Measurements from ENCODE around the gene TMEM89. TPM values are rescaled to one million over a fixed set of nuclear protein-coding genes. Genes with fewer than 3 reads are reported as not detected.

The TMEM89 gene
- polyA plus RNA-seq, 1 donor: 0.09 TPM

- H3K27me3 ChIP-seq (ENCODE audit: control insufficient read depth, insufficient read depth, low read length): no peaks in the 10 kb centered on the region
- no peaks in the 10 kb centered on the region for H3K36me3 ChIP-seq (ENCODE audit: control insufficient read depth, insufficient read depth, low read length)
- peak overlapping the region; percentile 75 for H3K27ac ChIP-seq (ENCODE audit: low read length)
- peaks cover 19% of the 10 kb centered on the region for H3K4me1 ChIP-seq (ENCODE audit: control insufficient read depth, insufficient read depth, low read length)
- no peak for DNase-seq
- H3K9me3 ChIP-seq (ENCODE audit: control insufficient read depth, low read depth, low read length): peaks cover 18% of the 10 kb centered on the region
- WGBS (ENCODE audit: insufficient coverage, low lambda C conversion rate): 100% methylated on average over 2 of the region's 4 CpGs
- no peak overlapping the region for H3K4me3 ChIP-seq (ENCODE audit: low read length)
Observed at GRCh38 chr3:48617559-48617958, 4.0 kb downstream of the TMEM89 start.

GRCh38 chr3:48614044-48614443, 7.5 kb downstream of the TMEM89 start:
- peaks cover 18% of the 10 kb centered on the region for H3K9me3 ChIP-seq (ENCODE audit: control insufficient read depth, low read depth, low read length)
- no peak for DNase-seq
- H3K36me3 ChIP-seq (ENCODE audit: control insufficient read depth, insufficient read depth, low read length): no peaks in the 10 kb centered on the region
- WGBS (ENCODE audit: insufficient coverage, low lambda C conversion rate): no CpG with 5 or more reads among the region's 3 CpGs
- H3K4me3 ChIP-seq (ENCODE audit: low read length): no peak overlapping the region
- peaks cover 6% of the 10 kb centered on the region for H3K4me1 ChIP-seq (ENCODE audit: control insufficient read depth, insufficient read depth, low read length)
- no peak overlapping the region for H3K27ac ChIP-seq (ENCODE audit: low read length)
- no peaks in the 10 kb centered on the region for H3K27me3 ChIP-seq (ENCODE audit: control insufficient read depth, insufficient read depth, low read length)

- Histone ChIP-seq H3K36me3 (ENCODE audit: control insufficient read depth, insufficient read depth, low read length) (peaks cover 6% of the 10 kb centered on the region), H3K27ac (ENCODE audit: low read length) (no peak overlapping the region), H3K9me3 (ENCODE audit: control insufficient read depth, low read depth, low read length) (peaks cover 9% of the 10 kb centered on the region), H3K4me1 (ENCODE audit: control insufficient read depth, insufficient read depth, low read length) (no peaks in the 10 kb centered on the region), H3K4me3 (ENCODE audit: low read length) (no peak overlapping the region), H3K27me3 (ENCODE audit: control insufficient read depth, insufficient read depth, low read length) (no peaks in the 10 kb centered on the region)
- 33% methylated on average over 1 of the region's 1 CpG for WGBS (ENCODE audit: insufficient coverage, low lambda C conversion rate)
- no peak for DNase-seq
Observed at GRCh38 chr3:48612309-48612708, 9.3 kb downstream of the TMEM89 start.

GRCh38 chr3:48609088-48610005, 12.2 kb downstream of the TMEM89 start, which contains the start of gene UQCRC1:
TSS of gene UQCRC1 (minus strand) at chr3:48609646. CDS start at chr3:48609620, 26 bp downstream.
- H3K9me3 ChIP-seq (ENCODE audit: control insufficient read depth, low read depth, low read length): no peaks in the 10 kb centered on the region
- peak within 1 kb of the TSS; percentile 91 for H3K4me3 ChIP-seq (ENCODE audit: low read length)
- DNase-seq: peak; percentile 94 to 95
- no peaks in the 10 kb centered on the region for H3K4me1 ChIP-seq (ENCODE audit: control insufficient read depth, insufficient read depth, low read length)
- peak within 1 kb of the TSS; percentile 59 for H3K27ac ChIP-seq (ENCODE audit: low read length)
- peaks cover 27% of the 10 kb centered on the region for H3K36me3 ChIP-seq (ENCODE audit: control insufficient read depth, insufficient read depth, low read length)
- H3K27me3 ChIP-seq (ENCODE audit: control insufficient read depth, insufficient read depth, low read length): no peaks in the 10 kb centered on the region
- WGBS (ENCODE audit: insufficient coverage, low lambda C conversion rate): no CpG with 5 or more reads among the region's 86 CpGs

DNA sequence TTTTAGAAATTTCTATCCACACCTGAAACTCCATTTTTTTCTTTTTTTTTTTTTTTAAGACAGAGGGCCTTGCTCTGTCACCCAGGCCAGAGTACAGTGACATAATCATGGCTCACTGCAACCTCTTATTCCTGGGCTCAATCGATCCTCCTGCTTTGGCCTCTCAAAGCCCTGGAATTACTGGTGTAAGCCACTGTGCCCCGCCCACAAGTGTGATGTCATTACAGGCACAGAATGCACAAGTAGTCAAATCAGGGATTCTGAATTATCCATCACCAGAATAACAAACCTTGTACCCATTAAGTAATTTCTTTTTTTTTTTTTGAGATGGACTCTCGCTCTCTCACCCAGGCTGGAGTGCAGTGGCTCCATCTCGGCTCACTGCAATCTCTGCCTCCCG, 14.1 kb downstream of the TMEM89 start:
- no peak overlapping the region for H3K4me3 ChIP-seq (ENCODE audit: low read length)
- H3K4me1 ChIP-seq (ENCODE audit: control insufficient read depth, insufficient read depth, low read length): no peaks in the 10 kb centered on the region
- WGBS (ENCODE audit: insufficient coverage, low lambda C conversion rate): no CpG with 5 or more reads among the region's 5 CpGs
- DNase-seq: no peak
- peaks cover 44% of the 10 kb centered on the region for H3K36me3 ChIP-seq (ENCODE audit: control insufficient read depth, insufficient read depth, low read length)
- H3K27ac ChIP-seq (ENCODE audit: low read length): no peak overlapping the region
- no peaks in the 10 kb centered on the region for H3K9me3 ChIP-seq (ENCODE audit: control insufficient read depth, low read depth, low read length)
- no peaks in the 10 kb centered on the region for H3K27me3 ChIP-seq (ENCODE audit: control insufficient read depth, insufficient read depth, low read length)

- no peaks in the 10 kb centered on the region for H3K27me3 ChIP-seq (ENCODE audit: control insufficient read depth, insufficient read depth, low read length)
- H3K27ac ChIP-seq (ENCODE audit: low read length): no peak overlapping the region
- H3K4me1 ChIP-seq (ENCODE audit: control insufficient read depth, insufficient read depth, low read length): no peaks in the 10 kb centered on the region
- no peaks in the 10 kb centered on the region for H3K9me3 ChIP-seq (ENCODE audit: control insufficient read depth, low read depth, low read length)
- no CpG with 5 or more reads among the region's 2 CpGs for WGBS (ENCODE audit: insufficient coverage, low lambda C conversion rate)
- peaks cover 81% of the 10 kb centered on the region for H3K36me3 ChIP-seq (ENCODE audit: control insufficient read depth, insufficient read depth, low read length)
- DNase-seq: no peak
- H3K4me3 ChIP-seq (ENCODE audit: low read length): no peak overlapping the region
Observed at GRCh38 chr3:48601622-48601994, 20.0 kb downstream of the TMEM89 start.

GRCh38 chr3:48600711-48601621, 20.6 kb downstream of the TMEM89 start:
- Histone ChIP-seq H3K27ac (ENCODE audit: low read length) (no peak overlapping the region), H3K4me3 (ENCODE audit: low read length) (no peak overlapping the region), H3K36me3 (ENCODE audit: control insufficient read depth, insufficient read depth, low read length) (peaks cover 78% of the 10 kb centered on the region), H3K27me3 (ENCODE audit: control insufficient read depth, insufficient read depth, low read length) (no peaks in the 10 kb centered on the region), H3K4me1 (ENCODE audit: control insufficient read depth, insufficient read depth, low read length) (peaks cover under 1% of the 10 kb centered on the region), H3K9me3 (ENCODE audit: control insufficient read depth, low read depth, low read length) (no peaks in the 10 kb centered on the region)
- WGBS (ENCODE audit: insufficient coverage, low lambda C conversion rate): no CpG with 5 or more reads among the region's 19 CpGs
- no peak for DNase-seq

GRCh38 chr3:48599509-48600285, 21.9 kb downstream of the TMEM89 start:
- peaks cover 65% of the 10 kb centered on the region for H3K36me3 ChIP-seq (ENCODE audit: control insufficient read depth, insufficient read depth, low read length)
- no CpG with 5 or more reads among the region's 12 CpGs for WGBS (ENCODE audit: insufficient coverage, low lambda C conversion rate)
- H3K27ac ChIP-seq (ENCODE audit: low read length): no peak overlapping the region
- H3K9me3 ChIP-seq (ENCODE audit: control insufficient read depth, low read depth, low read length): no peaks in the 10 kb centered on the region
- H3K27me3 ChIP-seq (ENCODE audit: control insufficient read depth, insufficient read depth, low read length): peaks cover 4% of the 10 kb centered on the region
- no peak overlapping the region for H3K4me3 ChIP-seq (ENCODE audit: low read length)
- H3K4me1 ChIP-seq (ENCODE audit: control insufficient read depth, insufficient read depth, low read length): peaks cover 13% of the 10 kb centered on the region
- no peak for DNase-seq

GRCh38 chr3:48599077-48599501, 22.5 kb downstream of the TMEM89 start:
- Histone ChIP-seq H3K4me3 (ENCODE audit: low read length) (no peak overlapping the region), H3K27ac (ENCODE audit: low read length) (no peak overlapping the region), H3K9me3 (ENCODE audit: control insufficient read depth, low read depth, low read length) (no peaks in the 10 kb centered on the region), H3K36me3 (ENCODE audit: control insufficient read depth, insufficient read depth, low read length) (peaks cover 59% of the 10 kb centered on the region), H3K4me1 (ENCODE audit: control insufficient read depth, insufficient read depth, low read length) (peaks cover 19% of the 10 kb centered on the region), H3K27me3 (ENCODE audit: control insufficient read depth, insufficient read depth, low read length) (peaks cover 10% of the 10 kb centered on the region)
- DNase-seq: no peak
- no CpG with 5 or more reads among the region's 11 CpGs for WGBS (ENCODE audit: insufficient coverage, low lambda C conversion rate)

Data from large intestine (tissue), 3 donors.